ENCODE results near the gene MYADML2. TPM values are rescaled to one million over a fixed set of nuclear protein-coding genes. Genes with fewer than 3 reads are reported as not detected.

The MYADML2 gene
- total and polyA plus RNA-seq, 4 donors = not detected

GRCh38 chr17:81916234-81917001 is 30.6 kb downstream of the MYADML2 start:
- no peak for ATAC-seq (ENCODE audit: low FRiP score)
- no peak overlapping the region for H3K27ac ChIP-seq (ENCODE audit: low read depth in 1 of 2, low read length in 2 of 2)
- no peaks in the 10 kb centered on the region for H3K4me1 ChIP-seq (ENCODE audit: control insufficient read depth in 1 of 2, insufficient read depth in 2 of 2, low read length in 2 of 2)
- whole genome bisulfite sequencing, 2 donors = 80 to 83% methylated on average over 21 of the region's 21 CpGs
- no peak for DNase-seq
- intact Hi-C loops (cut with DNase I) = no loop called here
- H3K27me3 ChIP-seq (ENCODE audit: control insufficient read depth in 1 of 2, insufficient read depth in 2 of 2, low read length in 1 of 2) = no peaks in the 10 kb centered on the region
- no peaks in the 10 kb centered on the region for H3K9me3 ChIP-seq (ENCODE audit: control insufficient read depth, low read length)
- no peaks in the 10 kb centered on the region for H3K36me3 ChIP-seq (ENCODE audit: control insufficient read depth in 1 of 2, insufficient read depth in 2 of 2, low read length in 1 of 2)
- no peak overlapping the region for H3K4me3 ChIP-seq (ENCODE audit: low read length in 2 of 2)

GRCh38 chr17:81915331-81915730 is 31.7 kb downstream of the MYADML2 start:
- no peak for DNase-seq
- intact Hi-C loops (cut with DNase I) = no loop called here
- Histone ChIP-seq H3K36me3 (ENCODE audit: control insufficient read depth in 1 of 2, insufficient read depth in 2 of 2, low read length in 1 of 2) (no peaks in the 10 kb centered on the region), H3K9me3 (ENCODE audit: control insufficient read depth, low read length) (no peaks in the 10 kb centered on the region), H3K27me3 (ENCODE audit: control insufficient read depth in 1 of 2, insufficient read depth in 2 of 2, low read length in 1 of 2) (no peaks in the 10 kb centered on the region), H3K27ac (ENCODE audit: low read depth in 1 of 2, low read length in 2 of 2) (no peak overlapping the region), H3K4me3 (ENCODE audit: low read length in 2 of 2) (no peak overlapping the region), H3K4me1 (ENCODE audit: control insufficient read depth in 1 of 2, insufficient read depth in 2 of 2, low read length in 2 of 2) (no peaks in the 10 kb centered on the region)
- no peak for ATAC-seq (ENCODE audit: low FRiP score)
- WGBS, 2 donors = 86 to 87% methylated on average over 12 of the region's 12 CpGs

- intact Hi-C loops (cut with DNase I) = no loop called here
- no peak overlapping the region for H3K4me3 ChIP-seq (ENCODE audit: low read length in 2 of 2)
- ATAC-seq (ENCODE audit: low FRiP score) (no peak), DNase-seq (no peak)
- no peaks in the 10 kb centered on the region for H3K27me3 ChIP-seq (ENCODE audit: control insufficient read depth in 1 of 2, insufficient read depth in 2 of 2, low read length in 1 of 2)
- H3K36me3 ChIP-seq (ENCODE audit: control insufficient read depth in 1 of 2, insufficient read depth in 2 of 2, low read length in 1 of 2) = no peaks in the 10 kb centered on the region
- no peaks in the 10 kb centered on the region for H3K9me3 ChIP-seq (ENCODE audit: control insufficient read depth, low read length)
- 96% methylated on average over 36 of the region's 36 CpGs for WGBS, 2 donors
- H3K4me1 ChIP-seq (ENCODE audit: control insufficient read depth in 1 of 2, insufficient read depth in 2 of 2, low read length in 2 of 2) = no peaks in the 10 kb centered on the region
- no peak overlapping the region for H3K27ac ChIP-seq (ENCODE audit: low read depth in 1 of 2, low read length in 2 of 2)
These were observed 32.8 kb downstream of the MYADML2 start for GRCh38 chr17:81914103-81914850.

- no peak overlapping the region for H3K27ac ChIP-seq (ENCODE audit: low read depth in 1 of 2, low read length in 2 of 2)
- ATAC-seq (ENCODE audit: low FRiP score) (no peak), DNase-seq (no peak)
- no peaks in the 10 kb centered on the region for H3K4me1 ChIP-seq (ENCODE audit: control insufficient read depth in 1 of 2, insufficient read depth in 2 of 2, low read length in 2 of 2)
- H3K9me3 ChIP-seq (ENCODE audit: control insufficient read depth, low read length) = no peaks in the 10 kb centered on the region
- no peaks in the 10 kb centered on the region for H3K36me3 ChIP-seq (ENCODE audit: control insufficient read depth in 1 of 2, insufficient read depth in 2 of 2, low read length in 1 of 2)
- no peaks in the 10 kb centered on the region for H3K27me3 ChIP-seq (ENCODE audit: control insufficient read depth in 1 of 2, insufficient read depth in 2 of 2, low read length in 1 of 2)
- 94% methylated on average over 31 of the region's 31 CpGs for WGBS, 2 donors
- intact Hi-C loops (cut with DNase I) = no loop called here
- no peak overlapping the region for H3K4me3 ChIP-seq (ENCODE audit: low read length in 2 of 2)
These were observed 33.5 kb downstream of the MYADML2 start for GRCh38 chr17:81913394-81914102.

GRCh38 chr17:81912441-81913309 is 34.4 kb downstream of the MYADML2 start:
- DNase-seq = no peak
- Histone ChIP-seq H3K9me3 (ENCODE audit: control insufficient read depth, low read length) (no peaks in the 10 kb centered on the region), H3K27me3 (ENCODE audit: control insufficient read depth in 1 of 2, insufficient read depth in 2 of 2, low read length in 1 of 2) (no peaks in the 10 kb centered on the region), H3K27ac (ENCODE audit: low read depth in 1 of 2, low read length in 2 of 2) (no peak overlapping the region), H3K4me1 (ENCODE audit: control insufficient read depth in 1 of 2, insufficient read depth in 2 of 2, low read length in 2 of 2) (no peaks in the 10 kb centered on the region), H3K4me3 (ENCODE audit: low read length in 2 of 2) (no peak overlapping the region), H3K36me3 (ENCODE audit: control insufficient read depth in 1 of 2, insufficient read depth in 2 of 2, low read length in 1 of 2) (no peaks in the 10 kb centered on the region)
- intact Hi-C loops (cut with DNase I) = no loop called here
- WGBS, 2 donors = 94% methylated on average over 32 of the region's 32 CpGs
- no peak for ATAC-seq (ENCODE audit: low FRiP score)

GRCh38 chr17:81911969-81912368 is 35.1 kb downstream of the MYADML2 start:
- intact Hi-C loops (cut with DNase I) = no loop called here
- Histone ChIP-seq H3K4me3 (ENCODE audit: low read length in 2 of 2) (no peak overlapping the region), H3K36me3 (ENCODE audit: control insufficient read depth in 1 of 2, insufficient read depth in 2 of 2, low read length in 1 of 2) (no peaks in the 10 kb centered on the region), H3K9me3 (ENCODE audit: control insufficient read depth, low read length) (no peaks in the 10 kb centered on the region), H3K27me3 (ENCODE audit: control insufficient read depth in 1 of 2, insufficient read depth in 2 of 2, low read length in 1 of 2) (no peaks in the 10 kb centered on the region), H3K4me1 (ENCODE audit: control insufficient read depth in 1 of 2, insufficient read depth in 2 of 2, low read length in 2 of 2) (no peaks in the 10 kb centered on the region), H3K27ac (ENCODE audit: low read depth in 1 of 2, low read length in 2 of 2) (no peak overlapping the region)
- ATAC-seq (ENCODE audit: low FRiP score) = no peak
- no peak for DNase-seq
- WGBS, 2 donors = 86 to 89% methylated on average over 19 of the region's 19 CpGs

- ATAC-seq (ENCODE audit: low FRiP score) (peak; percentile 88), DNase-seq (peak; percentile 93 to 96)
- 1 to 2% methylated on average over 51 to 84 of the region's 84 CpGs for WGBS, 2 donors
- H3K27ac ChIP-seq (ENCODE audit: low read depth in 1 of 2, low read length in 2 of 2) = no peak within 1 kb of the TSS
- intact Hi-C loops (cut with DNase I) = no loop called here
- H3K4me1 ChIP-seq (ENCODE audit: control insufficient read depth in 1 of 2, insufficient read depth in 2 of 2, low read length in 2 of 2) = no peaks in the 10 kb centered on the region
- H3K36me3 ChIP-seq (ENCODE audit: control insufficient read depth in 1 of 2, insufficient read depth in 2 of 2, low read length in 1 of 2) = no peaks in the 10 kb centered on the region
- no peaks in the 10 kb centered on the region for H3K9me3 ChIP-seq (ENCODE audit: control insufficient read depth, low read length)
- peak within 1 kb of the TSS; percentile 56 to 72 for H3K4me3 ChIP-seq (ENCODE audit: low read length in 2 of 2)
- H3K27me3 ChIP-seq (ENCODE audit: control insufficient read depth in 1 of 2, insufficient read depth in 2 of 2, low read length in 1 of 2) = no peaks in the 10 kb centered on the region
These were observed 35.6 kb downstream of the MYADML2 start, which contains the start of gene PCYT2 for GRCh38 chr17:81911277-81911961. TSS of gene PCYT2 (minus strand) at chr17:81911399. CDS start at chr17:81911355, 44 bp downstream.
